Stimulated activated CD8-positive, alpha-beta memory T cell treated with anti-CD3 and anti-CD28 coated beads, Interleukin-4, amount 100 ng/mL, for 4 hours (primary cell): Measurements from ENCODE around the gene NCKIPSD.

ENCODE experiments used
- DNase-seq, 2 donors: peaks; one replicate each; pipeline ENCODE4 v3.0.0-alpha.2; 2020; ENCODE audit warnings: low read depth in 2 of 2, low spot score in 1 of 2

The NCKIPSD gene

GRCh38 chr3:48625600-48625999 lies 60.1 kb downstream of the NCKIPSD start:
- DNase-seq: no peak

- DNase-seq: no peak
Measured at GRCh38 chr3:48624767-48625166, 60.9 kb downstream of the NCKIPSD start.

DNA sequence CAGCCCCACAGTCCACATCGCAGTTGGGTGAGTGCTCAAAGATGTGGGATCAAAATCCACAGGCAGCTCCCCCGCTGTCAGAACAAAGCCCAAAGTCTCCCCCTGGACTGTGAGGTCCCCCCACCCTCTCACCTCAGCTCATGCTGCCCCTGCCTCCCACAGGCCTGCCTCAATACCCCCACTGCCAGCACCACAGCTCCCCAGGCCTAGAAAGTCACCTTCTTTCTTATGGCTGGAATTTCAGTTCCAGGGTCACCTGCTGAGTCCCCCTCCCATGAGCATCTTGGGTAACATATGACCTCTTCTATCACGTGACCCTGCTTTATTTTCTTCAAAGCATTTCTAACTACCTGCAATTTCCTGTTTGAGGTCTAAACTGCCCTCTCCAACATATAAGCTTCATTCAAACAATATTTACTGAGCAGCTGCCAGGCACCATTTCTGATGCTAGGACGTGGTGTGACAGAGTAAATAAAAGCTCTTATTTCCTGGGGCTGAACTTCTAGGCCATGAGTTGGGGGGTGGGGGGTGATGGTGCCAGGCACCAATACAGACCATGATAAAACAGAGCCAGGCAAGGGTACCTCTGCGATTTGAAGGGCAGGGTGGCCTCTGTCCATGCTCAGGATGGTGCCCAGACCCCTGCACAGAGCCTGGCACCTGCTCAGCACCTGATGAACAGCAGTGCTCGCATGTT lies 61.7 kb downstream of the NCKIPSD start:
- DNase-seq: no peak
